ENCODE data around the gene EYA3.

Gene EYA3

DNA sequence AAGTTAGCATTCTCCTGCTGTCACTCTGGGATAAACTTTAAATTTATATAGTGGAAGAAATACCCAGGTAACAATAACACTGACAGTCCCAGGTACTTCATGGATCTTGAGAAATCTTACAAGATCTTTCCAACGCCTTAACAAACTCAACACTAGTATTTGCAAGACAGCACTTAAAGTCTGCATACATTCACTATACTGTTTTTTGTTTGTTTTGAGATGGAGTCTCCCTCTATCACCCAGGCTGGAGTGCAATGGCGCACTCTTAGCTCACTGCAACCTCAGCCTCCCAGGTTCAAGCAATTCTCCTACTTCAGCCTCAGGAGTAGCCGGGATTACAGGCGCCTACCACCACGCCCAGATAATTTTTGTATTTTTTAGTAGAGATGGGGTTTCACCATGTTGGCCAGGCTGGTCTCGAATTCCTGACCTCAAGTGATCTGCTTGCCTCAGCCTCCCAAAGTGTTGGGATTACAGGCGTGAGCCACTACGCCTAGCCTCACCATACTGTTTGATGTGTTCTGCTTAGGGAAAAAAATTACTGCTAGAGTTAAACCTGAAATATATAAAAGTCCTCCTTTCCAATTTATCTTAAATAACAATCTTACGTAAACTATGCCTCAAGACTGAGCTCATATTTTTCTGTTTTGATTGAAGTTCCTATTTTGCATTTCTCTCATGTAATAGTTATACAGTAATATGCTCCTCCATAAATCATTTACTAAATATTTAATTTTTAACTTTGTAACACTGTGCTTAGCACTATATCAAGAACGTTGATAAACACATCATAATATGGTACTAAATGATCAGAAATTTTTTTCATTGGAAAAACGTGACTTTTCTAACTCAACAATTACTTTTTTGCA lies 17.5 kb downstream of the EYA3 start:
- no peak for DNase-seq

DNA sequence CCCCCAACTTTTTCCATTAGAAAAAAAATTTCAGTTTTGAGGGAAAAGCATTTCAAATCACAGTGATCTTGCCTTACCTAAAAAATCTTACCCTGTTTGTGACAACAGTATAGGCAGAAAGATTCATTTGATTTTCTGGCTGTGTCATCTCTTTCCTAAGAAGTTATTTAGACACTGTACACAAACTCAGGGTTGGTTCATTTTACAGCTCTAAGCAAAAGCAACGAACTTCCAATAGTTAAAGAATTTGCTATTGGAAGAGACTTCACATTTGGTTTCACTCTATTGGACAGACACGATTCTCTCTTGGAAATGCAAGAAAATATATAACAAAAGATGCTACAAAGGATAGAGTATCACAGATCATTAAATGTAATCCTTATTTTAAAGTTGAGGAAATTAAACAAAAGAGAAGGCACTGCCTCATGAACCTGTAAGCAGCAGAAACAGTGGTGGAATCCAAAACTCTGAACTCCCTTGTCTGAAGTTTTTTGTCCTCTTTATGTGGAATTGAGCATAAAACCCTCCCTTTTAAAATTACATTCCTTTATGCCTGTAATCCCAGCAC lies 20.8 kb downstream of the EYA3 start:
- DNase-seq: no peak

DNA sequence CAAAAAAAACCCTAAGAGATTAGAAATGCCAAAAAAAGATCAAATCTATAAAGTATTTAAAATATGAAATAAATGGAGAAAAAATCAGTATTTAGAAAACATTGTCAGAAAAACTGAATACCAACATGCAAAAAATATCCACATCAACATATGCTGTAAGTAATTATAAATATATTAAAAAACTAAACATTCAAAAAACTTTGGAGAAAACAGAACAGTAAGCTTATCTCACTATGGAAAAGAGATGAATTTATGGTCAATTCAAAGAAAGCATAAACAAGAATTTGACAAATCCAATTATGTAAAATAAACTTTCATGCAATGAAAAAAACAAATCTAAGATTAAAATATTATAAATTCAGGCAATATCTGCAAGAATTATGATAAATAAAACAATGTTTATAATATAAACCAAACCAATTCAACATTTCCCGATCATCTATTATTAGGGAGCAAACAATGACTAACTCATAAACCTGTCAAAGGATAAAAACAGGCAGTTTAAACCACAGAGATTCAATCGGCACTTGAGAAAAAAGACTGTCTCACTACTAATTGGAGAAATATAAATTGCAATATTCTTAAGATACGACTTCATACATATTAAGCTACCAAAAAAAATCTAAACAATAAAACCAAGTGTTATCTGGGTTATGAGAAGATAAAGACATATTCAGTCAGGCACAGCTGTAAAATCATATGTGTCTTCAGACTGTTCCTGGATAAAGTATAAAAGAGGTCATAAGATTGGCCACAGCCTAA lies 21.8 kb downstream of the EYA3 start:
- DNase-seq: no peak

DNA sequence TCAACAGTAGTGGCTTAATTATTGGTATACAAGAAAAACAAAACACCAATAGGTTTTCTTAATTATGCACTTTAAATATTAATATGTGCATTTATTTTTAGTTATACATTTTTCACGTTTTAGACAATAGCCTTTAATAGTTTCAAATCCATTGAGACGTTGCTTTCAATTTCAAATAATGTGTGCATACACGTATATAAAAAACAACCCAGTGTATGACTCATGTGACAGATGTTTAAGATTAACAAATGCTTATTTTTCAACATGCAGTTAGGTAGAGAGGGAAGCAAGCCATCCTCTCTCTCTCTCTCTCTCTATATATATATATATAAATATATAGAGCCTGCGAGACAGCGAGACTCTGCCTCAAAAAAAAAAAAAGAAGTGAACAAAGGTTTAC lies 24.3 kb downstream of the EYA3 start:
- DNase-seq: no peak

DNA sequence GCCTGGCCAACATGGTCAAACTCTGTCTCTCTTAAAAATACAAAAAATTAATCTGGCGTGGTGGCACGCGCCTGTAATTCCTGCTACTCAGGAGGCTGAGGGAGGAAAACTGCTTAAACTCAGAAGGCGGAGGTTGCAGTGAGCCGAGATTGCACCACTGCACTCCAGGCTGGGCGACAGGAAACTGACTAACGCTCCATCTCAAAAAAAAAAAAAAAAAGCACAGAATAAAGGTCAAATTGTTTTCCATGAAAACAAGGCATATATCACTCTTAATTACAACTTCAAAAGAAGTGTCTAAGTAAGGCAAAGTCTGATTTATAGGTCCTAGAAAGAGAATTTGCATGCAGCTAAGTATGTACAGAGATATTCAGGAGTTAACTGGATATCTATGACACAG lies 25.6 kb downstream of the EYA3 start:
- DNase-seq: no peak

DNA sequence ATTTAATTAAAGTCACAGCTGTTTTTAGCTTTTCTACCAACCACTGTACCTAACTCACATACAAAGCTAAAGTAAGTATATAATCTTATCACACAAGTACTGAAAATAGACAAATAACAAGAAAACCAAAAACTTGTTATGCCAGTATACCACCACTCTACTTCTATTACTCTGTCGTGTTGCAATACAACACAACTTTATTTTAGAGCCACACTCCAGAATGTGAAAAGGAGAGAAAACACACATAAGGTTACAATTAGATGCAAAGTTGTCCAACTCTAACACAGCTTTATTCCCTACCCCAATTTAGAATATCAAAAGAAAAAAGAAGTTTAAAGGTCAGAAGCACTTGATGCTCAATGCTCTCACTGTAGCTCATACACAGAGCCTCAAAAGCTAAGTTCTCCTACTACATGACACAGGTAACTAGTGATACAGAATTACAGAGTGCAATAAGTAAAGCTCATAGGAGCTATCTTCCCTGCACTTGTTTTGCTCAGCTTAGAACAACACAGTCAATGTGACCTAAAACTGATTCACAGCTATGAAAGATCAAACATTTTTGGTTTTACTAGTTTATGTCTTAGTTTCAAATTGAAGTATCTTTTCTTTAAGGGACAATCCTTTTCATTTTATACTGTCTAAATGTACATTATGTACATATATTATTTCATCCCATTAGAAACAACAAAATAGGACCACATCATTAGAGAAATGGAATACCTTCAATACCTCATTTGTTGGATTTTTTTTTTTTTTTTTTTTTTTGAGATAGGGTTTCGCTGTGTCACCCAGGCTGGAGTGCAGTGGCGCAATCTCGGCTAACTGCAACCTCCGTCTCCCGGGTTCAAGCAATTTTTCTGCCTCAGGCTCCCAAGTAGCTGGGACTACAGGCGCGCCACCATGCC lies 29.2 kb downstream of the EYA3 start:
- peak; percentile 52 for DNase-seq

DNA sequence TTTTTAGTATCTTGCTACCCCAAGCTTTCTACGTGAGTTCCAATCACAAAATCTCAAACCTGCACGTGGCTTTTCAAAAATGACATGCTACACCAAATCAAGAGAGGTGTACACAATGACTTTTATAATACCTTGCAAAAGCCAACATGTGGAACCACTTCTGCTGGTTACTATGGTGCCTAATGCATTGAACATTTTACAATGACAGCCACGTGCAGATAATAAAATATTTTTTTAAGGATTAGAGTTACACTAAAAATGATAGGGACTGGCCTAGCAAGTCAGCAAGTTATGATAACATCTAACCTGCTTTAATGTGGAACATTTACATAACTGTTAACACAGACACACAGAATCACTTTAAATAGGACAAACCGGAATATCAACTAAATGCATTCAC lies 30.2 kb downstream of the EYA3 start:
- DNase-seq: peak; percentile 95

DNA sequence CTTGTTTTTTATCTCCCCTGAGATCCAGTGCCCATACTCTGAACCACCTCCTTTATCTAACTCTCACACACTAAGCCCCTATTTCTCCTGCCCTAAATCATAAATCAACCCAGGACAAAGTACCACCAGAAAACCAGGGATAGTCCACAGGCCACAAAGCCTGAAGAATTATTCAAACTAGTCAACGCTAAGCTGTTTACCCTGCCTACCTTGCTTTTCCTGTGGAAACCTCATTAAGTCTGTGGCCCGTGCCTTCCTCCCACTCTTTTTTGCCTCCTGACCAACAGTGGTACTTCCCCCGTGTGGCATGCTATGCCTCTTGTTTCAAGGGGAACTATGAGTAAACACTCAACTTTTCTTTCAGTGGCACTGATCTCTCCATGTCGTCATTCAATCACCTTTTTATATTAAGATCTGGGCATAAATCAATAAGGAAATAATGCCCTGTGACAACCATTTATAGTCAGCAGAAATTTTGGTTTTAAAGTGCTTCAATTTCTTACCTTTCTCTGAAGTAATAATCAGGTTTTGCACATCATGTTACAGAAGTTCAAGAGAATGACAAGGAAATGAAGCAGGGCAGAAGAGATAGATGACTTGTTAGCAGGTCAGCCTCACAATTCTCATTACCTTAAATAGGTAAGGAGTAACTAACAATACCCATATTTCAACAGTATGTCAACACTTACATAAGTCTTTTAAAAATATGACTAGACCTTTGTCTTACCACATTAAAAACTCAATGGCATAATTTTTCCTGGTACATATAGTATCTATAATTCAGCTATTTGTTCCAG lies 32.1 kb downstream of the EYA3 start:
- DNase-seq: peak; percentile 89

DNA sequence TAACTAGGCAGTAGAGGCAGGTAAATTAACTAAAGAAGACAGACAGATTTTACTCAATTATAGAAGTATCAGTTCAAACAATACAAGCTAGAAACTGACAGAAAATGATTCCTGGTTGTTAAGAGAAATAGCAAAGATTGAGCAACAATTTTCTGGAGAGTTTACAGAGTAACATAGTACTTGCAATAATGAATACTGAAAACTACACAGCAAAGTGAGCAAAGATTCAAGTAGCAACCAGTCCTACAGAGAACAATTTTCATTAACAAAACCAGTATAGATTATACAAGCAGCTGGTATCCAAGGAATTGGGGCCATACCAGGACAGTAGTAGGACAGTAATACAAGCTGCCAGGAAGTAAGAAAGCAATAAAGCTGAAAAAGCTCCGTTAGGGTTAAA lies 37.6 kb downstream of the EYA3 start:
- DNase-seq: no peak

DNA sequence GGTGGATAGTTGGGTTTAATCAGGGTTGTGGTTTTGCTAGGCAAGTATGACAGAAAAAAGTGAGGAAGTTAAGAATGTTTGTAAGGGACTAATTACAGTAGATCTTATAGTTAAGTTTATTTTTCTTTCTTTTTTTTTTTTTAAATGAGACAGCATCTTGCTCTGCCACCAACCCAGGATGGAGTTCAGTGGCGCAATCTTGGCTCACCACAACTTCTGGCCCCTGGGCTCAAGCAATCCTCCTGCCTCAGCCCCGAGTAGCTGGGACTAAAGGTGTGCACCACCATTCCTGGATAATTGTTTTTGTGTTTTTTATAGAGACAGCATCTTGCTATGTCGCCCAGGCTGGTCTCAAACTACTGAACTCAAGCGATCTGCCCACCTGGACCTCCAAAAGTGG lies 41.7 kb downstream of the EYA3 start:
- DNase-seq: no peak

DNA sequence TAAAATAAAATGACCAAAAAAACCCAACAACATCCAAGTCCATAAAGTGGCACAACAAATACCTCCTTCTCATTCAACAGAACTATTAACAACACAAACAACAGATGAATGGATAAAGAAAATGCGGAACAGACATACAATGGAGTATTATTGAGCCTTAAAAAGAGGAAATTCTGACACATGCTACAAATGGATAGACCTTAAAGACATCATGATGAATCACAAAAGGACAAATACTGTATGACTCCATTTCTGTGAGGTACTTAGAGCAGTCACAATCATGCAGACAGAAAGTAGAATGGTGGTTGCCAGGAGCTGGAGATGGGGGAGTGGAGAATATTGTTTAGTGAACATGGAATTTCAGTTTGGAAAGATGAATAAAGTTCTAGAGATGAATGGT lies 42.6 kb downstream of the EYA3 start:
- no peak for DNase-seq

DNA sequence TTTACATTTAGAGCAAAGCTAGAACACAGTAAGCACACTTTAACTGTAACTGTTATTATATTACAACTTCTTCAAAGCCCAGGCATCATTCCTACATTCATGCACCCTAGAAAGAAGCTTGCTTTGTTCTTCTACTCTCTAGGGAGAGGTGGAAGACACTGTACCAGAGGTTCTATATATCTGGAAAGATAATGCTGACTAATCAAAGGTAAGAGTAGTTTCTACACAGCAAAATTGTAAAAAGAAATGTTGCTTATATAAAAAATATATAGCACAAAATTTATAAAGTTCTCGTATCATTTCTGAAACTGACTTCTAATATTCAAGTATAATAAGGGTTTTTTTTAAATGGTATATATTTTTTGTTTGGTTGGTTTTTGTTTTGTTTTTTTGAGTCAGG lies 44.0 kb downstream of the EYA3 start:
- no peak for DNase-seq

DNA sequence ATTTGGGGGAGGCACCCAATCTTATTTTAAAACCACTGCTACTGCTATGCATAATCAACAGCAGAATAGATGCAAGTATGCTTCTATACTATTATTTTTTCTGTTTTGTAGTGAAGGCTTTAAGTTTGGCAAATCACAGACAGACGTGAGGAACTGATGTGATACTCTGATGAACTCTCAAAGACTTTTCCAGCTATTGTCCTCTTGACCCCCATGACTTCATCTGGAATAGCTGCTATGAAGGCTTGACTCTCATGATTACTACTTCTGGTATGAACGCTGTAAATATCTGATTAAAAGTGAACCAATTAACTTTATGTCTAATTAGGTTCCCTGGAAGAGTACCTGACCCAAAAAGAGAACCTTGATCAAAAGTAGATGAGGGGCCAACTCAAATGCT lies 49.1 kb downstream of the EYA3 start:
- no peak for DNase-seq

DNA sequence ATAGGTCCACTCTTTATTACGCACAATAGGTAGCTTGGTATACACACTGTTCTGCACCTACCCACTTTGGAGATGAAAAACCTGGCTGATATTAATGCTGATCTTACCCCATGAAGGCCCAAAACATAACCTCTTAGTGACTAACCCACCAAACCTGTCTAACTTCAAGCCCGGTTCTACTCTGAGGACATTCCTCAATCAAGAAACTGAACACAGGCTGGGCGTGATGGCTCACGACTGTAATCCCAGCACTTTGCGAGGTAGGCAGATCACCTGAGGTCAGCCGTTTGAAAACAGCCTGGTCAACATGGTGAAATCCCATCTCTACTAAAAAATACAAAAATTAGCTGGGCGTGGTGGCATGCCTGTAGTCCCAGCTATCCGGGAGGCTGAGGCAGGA lies 50.5 kb downstream of the EYA3 start:
- no peak for DNase-seq

DNA sequence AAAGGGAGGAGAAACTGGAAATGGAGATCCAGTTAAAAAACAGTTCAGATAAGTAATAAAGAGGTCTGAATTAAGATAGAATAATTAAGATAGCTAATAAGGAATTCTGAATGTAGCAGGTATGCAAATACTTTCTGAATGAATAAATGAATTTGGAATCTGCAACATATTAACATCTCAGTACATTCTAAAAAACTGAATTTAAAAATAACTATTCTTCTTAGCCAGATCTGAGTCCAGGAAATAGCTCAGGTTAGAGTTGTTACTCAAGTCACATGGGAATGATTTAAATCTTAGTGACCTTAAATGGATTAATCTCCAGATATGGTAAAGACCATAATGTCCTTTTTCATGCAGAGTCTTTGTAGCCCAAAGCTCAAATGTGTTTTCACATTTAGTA lies 51.2 kb downstream of the EYA3 start:
- DNase-seq: no peak

DNA sequence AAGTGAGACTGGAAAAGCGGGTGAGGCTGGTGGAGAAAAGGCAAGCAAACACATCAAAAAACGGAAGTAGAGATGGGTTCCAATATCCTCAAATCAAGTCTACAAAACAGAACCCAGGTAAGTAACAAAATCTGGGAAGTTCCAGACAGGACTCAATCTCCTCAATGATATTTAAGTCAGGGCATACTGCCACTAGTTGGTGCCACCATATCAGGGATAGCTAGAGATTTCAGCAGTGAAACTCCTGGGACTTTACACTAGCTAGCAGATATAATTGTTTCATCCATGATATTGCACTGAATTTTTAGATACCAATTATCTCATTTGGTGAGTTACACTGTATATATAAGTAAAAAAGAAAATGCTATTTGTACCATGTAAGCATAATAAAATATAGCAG lies 52.0 kb downstream of the EYA3 start:
- no peak for DNase-seq

DNA sequence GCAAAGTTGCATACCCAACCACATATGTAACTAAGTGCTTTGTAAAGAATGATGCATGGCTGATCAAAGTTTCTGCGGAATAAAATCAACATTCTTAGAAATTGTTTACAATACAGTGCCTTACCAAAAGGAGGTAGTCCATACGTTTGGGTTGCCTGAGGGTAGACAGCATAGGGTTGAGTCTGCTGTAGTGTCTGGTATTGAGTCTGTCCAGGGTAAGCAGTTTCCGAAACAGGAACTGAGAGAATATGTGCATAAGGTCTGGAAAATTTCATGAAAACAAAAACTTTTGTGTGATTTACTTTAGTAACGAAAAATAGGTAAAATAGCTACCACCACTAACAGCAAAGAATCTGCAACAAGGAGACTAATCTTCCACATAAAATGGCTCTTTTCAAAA lies 53.0 kb downstream of the EYA3 start:
- no peak for DNase-seq

DNA sequence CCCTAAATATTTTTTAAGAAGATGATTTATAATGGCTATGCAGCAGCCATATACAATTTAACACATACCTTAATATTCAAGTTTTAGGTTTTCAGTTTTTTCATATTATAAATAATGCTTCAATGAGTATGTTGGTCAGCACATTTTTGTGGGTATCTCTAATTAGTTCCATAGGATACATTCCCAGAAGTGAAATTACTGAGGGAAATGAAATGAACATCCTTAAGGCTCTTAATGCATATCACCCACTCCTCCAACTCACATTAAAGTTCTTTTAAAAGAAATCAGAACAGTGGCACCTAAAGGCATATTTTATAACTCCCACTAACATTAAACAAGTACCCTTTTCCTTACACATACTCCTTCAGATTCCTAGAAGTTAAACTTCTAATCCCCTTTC lies 56.1 kb downstream of the EYA3 start:
- no peak for DNase-seq

DNA sequence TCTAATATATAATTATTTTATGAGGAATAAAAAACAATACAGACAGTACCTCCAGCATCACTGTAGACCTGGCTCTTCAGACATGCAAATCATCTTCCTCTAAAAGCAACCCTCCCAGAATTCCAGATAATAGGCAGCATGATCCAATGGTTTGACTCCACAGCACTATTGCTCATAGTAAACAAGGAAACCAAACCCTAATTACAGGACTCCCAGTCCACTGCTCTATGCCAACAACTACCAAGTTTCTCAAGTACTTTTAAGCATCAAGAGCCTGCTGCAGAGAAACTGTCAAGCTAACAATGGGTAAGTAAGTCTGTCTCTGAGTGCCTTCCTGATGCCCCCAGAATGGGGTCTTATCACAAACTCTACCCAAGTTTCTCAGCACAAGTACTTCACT lies 57.2 kb downstream of the EYA3 start:
- peak; percentile 10 for DNase-seq

DNA sequence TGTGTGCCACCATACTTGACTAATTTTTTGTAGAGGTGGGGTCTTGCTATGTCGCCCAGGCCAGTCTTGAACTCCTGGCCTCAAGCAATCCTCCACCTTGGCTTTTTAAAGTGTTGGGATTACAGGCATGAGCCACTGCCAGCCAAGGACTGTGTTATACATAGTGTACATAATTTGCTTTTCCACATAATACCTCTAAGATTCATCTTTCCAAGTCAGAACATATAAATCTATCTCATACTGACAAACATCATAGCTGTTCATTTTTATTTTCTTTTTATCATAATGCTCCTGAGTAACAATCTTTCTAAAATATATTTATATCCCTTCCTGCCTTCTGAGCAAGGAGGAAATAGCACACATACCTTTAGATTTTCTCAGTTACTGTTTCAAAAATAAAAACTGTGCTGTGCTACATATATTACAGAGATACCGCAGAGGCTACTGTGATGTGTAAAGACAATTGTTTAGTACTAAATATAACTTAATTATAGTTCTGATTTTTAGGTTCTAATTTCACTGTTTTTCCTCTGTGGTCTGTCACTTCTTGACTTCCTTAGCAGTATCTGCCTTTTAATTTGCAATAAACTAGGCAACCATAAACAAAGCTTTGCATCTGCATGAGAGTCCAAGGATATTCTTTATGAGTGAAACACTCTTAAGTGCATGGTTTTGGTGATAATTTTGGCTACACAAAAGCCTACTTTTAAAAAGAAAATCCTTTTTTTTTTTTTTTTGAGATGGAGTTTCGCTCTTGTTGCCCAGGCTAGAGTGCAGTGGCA lies 59.3 kb downstream of the EYA3 start:
- DNase-seq: no peak

DNA sequence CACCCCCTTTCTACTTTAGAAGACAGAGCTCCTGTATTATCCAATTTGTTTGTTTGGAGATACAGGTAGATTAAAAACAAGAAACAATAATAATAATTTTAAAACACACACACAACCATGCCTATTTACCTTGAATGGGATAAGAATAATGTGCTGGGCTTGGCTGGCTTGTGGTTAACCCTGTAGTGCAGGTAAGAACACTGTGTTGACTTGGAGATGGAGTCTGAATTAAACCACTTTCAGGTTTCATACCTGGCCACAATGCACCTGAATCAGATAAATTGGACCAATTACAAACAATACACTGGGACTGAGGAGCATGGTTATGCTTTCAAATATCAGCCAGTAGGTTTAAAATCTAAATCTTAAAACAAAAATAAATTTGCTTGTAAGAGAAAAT lies 60.8 kb downstream of the EYA3 start:
- no peak for DNase-seq

All from NCI-H526 treated with DMSO at 0.1 percent for 48 hours (cell line).